ENCODE measurements around the gene TMEM176B.

TMEM176B gene

DNA sequence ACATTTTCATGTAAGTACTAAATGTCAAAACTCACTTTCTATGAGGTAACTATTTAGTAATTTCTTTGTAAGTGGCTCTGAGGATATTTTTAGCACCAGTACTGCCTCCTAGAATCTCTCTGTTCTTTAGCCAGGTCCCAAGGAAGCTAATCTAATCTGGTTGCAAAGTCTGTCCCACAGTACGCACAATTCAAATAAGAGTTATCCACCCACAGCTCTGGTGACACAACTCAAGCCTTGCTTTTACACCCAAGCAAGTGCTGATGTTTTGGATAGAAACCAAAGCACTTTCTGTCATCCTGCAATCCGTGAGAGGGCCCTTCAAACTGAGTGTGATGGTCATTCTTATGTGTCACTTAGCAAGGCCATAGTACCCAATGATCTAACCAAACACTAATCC lies 48.5 kb downstream of the TMEM176B start:
- no peak for DNase-seq (ENCODE audit: low spot score)

- DNase-seq (ENCODE audit: low spot score) = no peak
These were observed 51.8 kb downstream of the TMEM176B start for GRCh38 chr7:150748376-150748775.

GRCh38 chr7:150746921-150747320 lies 53.2 kb downstream of the TMEM176B start:
- DNase-seq (ENCODE audit: low spot score) = no peak

GRCh38 chr7:150745876-150746275 lies 54.3 kb downstream of the TMEM176B start:
- DNase-seq (ENCODE audit: low spot score) = no peak

DNA sequence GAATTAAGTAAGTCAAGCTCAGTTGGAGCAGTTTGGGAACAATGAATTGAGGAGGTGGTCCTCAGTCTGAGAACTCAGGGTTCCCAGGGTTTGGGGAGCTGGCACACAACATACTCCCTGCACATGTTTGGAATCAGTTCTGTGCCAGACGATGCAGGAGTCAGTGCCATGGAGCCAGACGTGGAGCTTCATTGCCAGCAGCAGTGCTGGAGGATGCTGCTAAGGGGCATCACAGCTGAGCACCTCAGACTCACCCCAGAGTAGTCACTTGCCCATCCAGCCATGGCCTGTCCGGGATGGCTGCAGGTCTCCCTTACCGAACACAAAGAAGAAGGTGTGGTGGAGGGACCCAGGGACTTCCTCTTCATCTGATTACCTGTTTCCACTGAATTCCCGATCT lies 55.1 kb downstream of the TMEM176B start:
- no peak for DNase-seq (ENCODE audit: low spot score)

GRCh38 chr7:150744041-150744656 lies 56.0 kb downstream of the TMEM176B start:
- no peak for DNase-seq (ENCODE audit: low spot score)

GRCh38 chr7:150742286-150742968 lies 57.7 kb downstream of the TMEM176B start:
- no peak for DNase-seq (ENCODE audit: low spot score)

All from kidney tubule cell (primary cell).